Jurkat, Clone E6-1 (cell line): ENCODE data around the gene ARHGEF12.

Source experiments
- DNase-seq: peaks from one replicate; pipeline ENCODE4 v3.0.0-alpha.2; 2011; ENCODE audit warnings: low read depth, low spot score
- H3K4me3 ChIP-seq: 2 replicates; pipeline ENCODE4 v1.5.1; 2011; ENCODE audit warnings: mild to moderate bottlenecking, low read length, control low read depth, moderate library complexity

ARHGEF12 gene

GRCh38 chr11:120376547-120377182 lies 40.5 kb downstream of the ARHGEF12 start:
- no peak overlapping the region for H3K4me3 ChIP-seq
- DNase-seq = no peak

DNA sequence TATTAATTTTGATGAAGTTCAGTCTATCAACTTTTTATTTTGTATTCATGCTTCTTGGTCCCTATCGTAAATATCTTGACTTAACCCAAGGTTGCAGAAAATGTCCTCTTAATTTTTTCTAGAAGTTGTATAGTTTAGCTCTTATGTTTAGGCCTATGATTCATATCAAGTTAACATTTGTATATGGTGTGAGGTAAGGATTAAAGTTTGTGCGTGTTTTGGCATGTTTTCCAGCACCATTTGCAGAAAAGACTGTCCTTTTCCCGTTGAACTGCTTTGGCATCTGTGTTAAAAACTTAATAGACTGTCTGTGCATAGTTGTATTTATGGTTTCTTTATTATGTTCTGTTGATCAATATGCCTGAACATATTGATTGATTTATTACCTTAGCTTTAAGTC lies 42.3 kb downstream of the ARHGEF12 start:
- DNase-seq = no peak
- no peak overlapping the region for H3K4me3 ChIP-seq

DNA sequence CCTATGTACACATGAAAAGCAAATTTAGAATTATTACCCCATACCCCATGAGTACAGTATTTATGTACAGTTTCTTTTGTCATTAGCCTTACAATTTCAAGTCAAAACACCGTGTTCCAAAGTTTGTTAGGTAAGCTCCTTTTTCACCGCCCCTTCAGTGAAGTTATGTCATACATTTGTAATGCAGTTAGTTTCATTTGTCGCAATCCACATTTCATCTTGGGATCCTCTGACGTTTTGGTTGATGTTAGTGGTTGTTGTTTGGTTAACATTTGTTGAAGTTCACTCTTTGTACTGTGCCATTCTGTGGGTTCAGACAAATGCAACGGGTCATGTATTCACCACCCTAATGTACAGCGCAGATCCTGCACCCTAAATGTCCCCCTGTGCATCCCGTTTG lies 45.2 kb downstream of the ARHGEF12 start:
- H3K4me3 ChIP-seq = no peak overlapping the region
- no peak for DNase-seq

DNA sequence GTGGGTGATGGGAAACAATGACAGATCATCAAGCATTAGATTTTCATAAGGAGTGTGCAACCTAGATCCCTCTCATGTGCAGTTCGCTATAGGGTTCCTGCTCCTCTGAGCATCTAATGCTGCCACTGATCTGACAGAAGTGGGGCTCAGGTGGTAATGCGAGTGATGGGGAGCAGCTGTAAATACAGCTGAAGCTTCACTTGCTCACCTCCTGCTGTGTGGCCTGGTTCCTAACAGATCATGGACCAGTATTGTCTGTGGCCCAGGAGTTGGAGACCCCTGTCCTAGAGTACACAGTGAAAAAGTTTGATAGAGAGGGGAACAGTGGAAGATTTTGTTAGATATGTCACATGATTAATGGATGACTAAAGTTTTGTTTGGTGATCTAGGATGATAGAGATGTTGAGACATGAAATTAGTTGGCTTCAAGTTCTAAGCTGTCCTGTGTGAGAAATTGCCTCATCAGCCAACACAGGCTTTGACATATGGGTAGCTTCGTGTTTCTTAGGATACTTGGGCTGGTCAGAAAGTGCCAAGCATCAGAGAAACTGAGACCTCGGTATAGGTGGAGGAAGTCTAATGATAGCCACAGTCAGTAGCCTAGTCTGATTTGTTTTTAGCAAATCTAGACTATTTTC lies 47.4 kb downstream of the ARHGEF12 start:
- H3K4me3 ChIP-seq = no peak overlapping the region
- no peak for DNase-seq

DNA sequence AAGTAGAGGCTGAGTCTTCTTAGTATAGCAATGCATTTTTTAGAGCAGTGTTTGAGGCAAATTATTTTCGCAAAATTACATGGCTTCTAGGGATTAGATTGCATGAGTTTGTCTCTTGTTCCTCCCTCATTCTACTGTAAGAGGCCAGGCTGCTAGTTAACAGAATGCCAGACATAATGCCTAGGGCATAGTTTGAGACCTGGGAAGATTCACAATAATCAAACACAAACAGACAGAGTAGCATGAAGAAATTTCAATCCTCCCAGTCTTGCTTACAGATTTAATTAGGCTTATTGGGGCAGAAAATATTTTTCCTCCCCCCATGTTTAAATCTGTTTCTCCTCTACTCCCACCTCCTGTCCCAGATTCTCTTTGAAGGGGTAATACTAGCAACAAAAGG lies 48.3 kb downstream of the ARHGEF12 start:
- no peak for DNase-seq
- no peak overlapping the region for H3K4me3 ChIP-seq

DNA sequence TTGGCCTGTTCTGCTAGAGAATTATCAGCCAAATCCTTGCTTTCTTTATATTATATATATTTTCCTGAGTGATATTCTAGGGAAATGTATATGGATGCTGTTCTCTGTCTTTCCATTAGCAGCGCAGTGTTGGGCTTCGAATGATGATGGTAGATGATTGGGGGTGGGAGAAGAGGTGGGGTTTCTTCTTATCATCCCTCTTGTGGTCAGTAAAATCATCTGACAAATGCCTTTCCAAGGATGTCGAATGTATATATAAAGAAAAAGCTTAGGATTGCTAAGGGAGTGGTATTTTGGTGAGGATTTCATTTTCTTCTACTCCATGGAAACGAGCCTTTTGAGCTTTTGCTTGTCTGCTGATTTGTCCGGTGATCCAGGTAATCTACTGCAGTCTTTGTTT lies 48.9 kb downstream of the ARHGEF12 start:
- H3K4me3 ChIP-seq = no peak overlapping the region
- DNase-seq = no peak

- H3K4me3 ChIP-seq = no peak overlapping the region
- no peak for DNase-seq
Observed at GRCh38 chr11:120385655-120386054, 49.4 kb downstream of the ARHGEF12 start.

DNA sequence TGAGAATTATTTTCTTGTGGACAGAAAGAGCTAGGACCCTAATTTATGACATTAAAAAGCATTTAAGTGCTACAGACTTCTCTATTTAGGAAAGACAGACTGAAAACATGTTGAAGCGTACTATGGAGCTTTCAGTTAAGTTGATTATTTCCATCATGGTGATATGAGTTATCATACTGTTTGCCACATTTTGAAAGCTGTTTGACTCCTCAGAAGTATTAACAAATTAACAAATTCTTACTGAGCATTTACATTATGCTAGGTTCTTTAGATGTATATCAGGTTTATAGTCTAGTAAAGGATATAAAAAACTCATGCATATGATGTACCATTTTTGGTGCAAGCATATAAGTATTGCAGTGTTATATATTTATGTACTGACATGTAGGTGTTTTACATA lies 50.1 kb downstream of the ARHGEF12 start:
- H3K4me3 ChIP-seq = no peak overlapping the region
- DNase-seq = no peak

DNA sequence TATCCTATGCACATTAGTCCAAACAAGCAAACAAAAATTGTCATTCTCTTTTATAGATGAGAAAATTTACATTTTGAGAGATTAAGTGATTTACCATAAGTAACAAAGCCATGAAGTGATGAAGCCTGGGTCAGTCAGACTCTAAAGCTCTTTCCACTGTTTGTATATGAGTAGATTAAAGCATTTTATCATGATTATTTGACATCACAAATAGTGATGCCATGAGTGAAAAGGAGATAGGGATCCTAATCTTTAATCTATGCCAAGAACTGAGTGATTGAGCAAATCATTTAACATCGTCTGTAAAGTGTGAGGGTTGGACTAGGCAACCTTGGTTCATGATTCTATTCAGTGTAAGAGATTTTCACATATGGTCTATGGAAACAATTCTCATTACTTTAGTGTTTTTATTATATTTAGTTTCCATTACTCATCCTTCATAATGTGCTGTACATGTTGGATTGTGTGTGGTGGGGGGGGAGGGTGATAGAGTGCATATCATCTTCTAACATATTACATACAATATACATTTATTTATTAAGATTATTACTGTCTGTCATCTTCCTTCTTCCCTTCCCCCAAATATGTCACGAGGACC lies 50.7 kb downstream of the ARHGEF12 start:
- no peak for DNase-seq
- no peak overlapping the region for H3K4me3 ChIP-seq

- no peak overlapping the region for H3K4me3 ChIP-seq
- no peak for DNase-seq
Observed at GRCh38 chr11:120388261-120388660, 52.0 kb downstream of the ARHGEF12 start.

DNA sequence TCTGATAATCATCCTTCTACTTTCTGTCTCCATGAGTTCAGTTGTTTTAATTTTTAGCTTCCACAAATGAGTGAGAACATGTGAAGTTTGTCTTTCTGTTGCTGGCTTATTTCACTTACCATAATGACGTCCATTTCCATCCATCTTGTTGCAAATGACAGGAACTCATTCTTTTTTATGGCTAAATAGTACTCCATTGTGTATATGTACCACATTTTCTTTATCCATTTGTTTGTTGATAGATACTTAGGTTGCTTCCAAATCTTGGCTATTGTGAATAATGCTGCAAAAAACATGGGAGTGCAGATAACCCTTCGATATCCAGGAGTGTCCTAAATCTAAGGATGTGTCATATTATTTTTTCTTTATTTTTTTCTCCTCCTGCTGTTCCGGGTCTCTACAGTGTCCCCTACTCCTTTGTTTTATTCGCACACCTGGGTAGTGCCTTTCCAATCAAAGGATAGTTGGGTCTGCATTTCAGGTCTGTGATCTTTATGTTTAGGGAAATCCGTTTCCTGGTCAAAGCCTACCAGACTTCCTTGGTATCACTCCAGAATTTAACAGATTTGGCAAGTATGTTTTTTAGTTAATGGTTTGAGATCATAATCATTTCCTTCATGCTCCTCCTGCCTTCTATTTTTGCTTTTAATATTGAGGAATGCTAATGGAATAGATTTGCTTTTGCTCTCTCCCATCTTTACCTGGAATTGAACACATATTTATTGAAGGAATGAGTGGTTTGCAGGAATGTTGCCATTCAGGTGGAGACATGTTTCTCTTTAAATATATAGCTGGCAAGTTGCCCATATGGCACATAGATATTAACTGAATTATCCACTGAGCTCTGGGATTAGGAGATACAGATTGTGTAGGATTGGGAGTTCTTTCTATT lies 53.7 kb downstream of the ARHGEF12 start:
- H3K4me3 ChIP-seq = no peak overlapping the region
- DNase-seq = no peak

DNA sequence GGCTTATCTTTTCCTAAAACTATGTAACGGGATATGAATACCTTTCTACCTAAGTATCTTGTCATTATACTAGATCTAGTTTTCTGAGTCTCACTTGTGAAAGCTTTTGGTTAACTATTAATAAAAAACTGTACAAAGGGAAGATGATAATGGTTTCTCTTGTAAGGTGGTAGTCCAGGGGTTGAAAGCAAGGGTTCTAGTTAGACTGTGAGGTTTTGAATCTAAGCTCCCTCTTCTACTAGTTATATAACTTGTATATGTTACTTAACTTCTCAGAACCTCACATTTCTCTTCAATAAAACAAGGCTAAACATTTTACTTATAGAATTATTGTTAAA lies 54.3 kb downstream of the ARHGEF12 start:
- H3K4me3 ChIP-seq = no peak overlapping the region
- DNase-seq = no peak

GRCh38 chr11:120391292-120391691 lies 55.1 kb downstream of the ARHGEF12 start:
- no peak for DNase-seq
- no peak overlapping the region for H3K4me3 ChIP-seq

DNA sequence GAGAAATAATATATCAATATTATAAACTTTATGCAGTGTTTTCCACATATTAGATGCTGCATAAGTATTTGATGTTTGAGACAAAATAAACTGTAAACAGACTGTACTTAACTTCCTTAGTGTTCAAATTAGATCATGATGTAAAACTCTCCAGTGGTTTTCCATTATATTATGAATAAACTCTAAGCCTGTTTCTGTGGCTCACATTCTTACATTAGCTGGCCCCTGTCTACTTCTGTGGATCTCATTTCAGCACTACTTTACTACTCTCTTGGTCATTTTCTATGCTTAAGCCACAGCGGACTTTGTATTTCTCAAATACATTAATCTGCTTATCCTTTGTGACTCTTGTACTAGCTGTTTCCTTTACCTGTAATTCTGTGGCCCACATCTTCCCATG lies 55.6 kb downstream of the ARHGEF12 start:
- no peak overlapping the region for H3K4me3 ChIP-seq
- no peak for DNase-seq

DNA sequence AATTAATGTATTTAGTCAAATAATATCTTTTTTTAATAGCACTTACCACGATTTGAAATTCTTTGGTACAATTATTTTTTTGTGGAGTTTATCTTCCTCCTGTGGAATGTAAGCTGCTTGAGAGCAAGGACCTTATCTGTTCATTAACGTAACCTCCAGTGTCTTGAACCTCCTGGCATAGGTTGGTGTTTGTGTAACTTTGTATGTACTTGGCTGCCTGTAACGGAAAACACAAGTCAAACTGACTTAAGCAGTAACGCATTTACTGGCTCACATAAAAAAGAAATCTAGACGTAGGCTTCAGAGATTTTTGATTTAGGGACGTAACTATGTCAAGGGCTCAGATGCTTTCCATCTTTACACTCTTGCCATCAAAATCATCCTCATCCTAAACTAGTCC lies 56.1 kb downstream of the ARHGEF12 start:
- no peak for DNase-seq
- H3K4me3 ChIP-seq = no peak overlapping the region

DNA sequence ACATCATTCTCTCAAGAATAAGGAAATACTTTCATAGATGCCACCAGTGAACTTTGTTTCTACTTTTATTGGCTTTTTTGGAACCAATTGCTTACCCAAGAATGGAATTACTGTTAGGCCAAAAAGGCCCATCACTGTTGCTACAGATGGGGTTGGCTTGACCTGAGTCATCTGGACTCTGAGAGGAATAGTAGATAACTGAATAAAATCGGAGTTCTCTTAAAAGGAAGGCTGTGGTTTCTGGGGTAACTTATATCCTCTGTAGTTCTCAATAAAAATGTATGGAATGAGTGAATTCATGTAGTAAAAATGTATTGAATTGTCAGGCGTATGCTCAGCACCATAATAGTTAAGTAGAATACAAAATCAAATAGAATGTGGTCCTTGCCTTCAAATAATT lies 56.6 kb downstream of the ARHGEF12 start:
- H3K4me3 ChIP-seq = no peak overlapping the region
- no peak for DNase-seq

GRCh38 chr11:120394119-120394518 lies 57.9 kb downstream of the ARHGEF12 start:
- no peak overlapping the region for H3K4me3 ChIP-seq
- DNase-seq = no peak

DNA sequence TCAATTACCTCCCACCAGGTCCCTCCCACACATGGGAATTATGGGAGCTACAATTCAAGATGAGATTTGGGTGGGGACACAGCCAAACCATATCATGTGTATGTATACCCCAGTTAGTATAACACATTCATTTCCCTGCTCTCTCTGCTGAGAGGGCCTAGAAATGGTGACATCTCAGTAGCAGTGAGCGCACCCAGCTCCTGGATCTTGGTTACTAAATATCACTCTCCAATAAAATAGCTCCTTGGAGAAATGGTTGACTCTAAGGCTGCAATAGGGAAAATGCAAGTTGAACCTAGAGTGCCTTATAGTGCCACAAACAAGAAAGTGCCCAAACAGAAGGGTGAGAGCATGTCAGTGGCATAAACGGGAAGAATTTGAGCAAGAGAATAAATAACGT lies 59.6 kb downstream of the ARHGEF12 start:
- no peak overlapping the region for H3K4me3 ChIP-seq
- no peak for DNase-seq

GRCh38 chr11:120398132-120398531 lies 61.9 kb downstream of the ARHGEF12 start:
- DNase-seq = no peak

DNA sequence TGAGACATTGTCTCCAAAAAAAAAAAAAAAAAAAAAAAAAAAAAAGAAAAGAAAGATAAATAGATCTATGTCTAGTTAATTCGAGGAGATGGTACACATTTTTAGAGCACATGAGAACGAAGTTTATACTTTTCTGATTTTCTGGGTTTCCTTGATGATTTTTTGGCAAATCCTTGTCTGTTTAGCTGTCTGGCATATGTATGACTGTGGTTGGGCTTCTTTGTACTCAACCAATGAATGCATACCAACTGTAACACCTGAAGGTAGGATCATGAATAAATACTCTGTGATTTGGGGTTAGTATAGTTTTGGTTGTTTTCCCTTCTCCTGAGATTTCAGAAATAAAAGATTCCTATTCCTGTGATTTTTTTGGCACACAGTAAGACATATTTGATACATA lies 63.1 kb downstream of the ARHGEF12 start:
- no peak for DNase-seq
- H3K4me3 ChIP-seq = no peak overlapping the region

More at GRCh38 chr11:120398132-120398531, 61.9 kb downstream of the ARHGEF12 start:
- H3K4me3 ChIP-seq = no peak overlapping the region
